SK-N-SH treated with all-trans-retinoic acid at 6 μM for 48 hours (cell line): ENCODE results near the gene SLC25A26.
"Not testable (repeated sequence)": the region's sequence is repeated elsewhere in the genome, so short reads cannot be mapped to it uniquely, and the experiment has no call there.

Source experiments
- PPARA ChIP-seq: fragments of 250-450 bp; sonication (Bioruptor Pico); IDR thresholded peaks from 2 replicates; pipeline ENCODE4 v1.5.0; 2020; ENCODE audit warnings: mild to moderate bottlenecking, borderline replicate concordance
- RARB ChIP-seq: fragments of 250-450 bp; sonication (Bioruptor Pico); IDR thresholded peaks from 2 replicates; pipeline ENCODE4 v1.8.0; 2021; ENCODE audit warnings: mild to moderate bottlenecking, moderate library complexity

GRCh38 chr3:66306991-66307390 lies 86.2 kb downstream of the SLC25A26 start:
- not testable (repeated sequence) for TF ChIP-seq RARB (CRISPR knock-in tag); PPARA
